Heart left ventricle (tissue), 16 donors: ENCODE results near the gene BATF. TPM values are rescaled to one million over a fixed set of nuclear protein-coding genes. Genes with fewer than 3 reads are reported as not detected.

Experiments used
- ATAC-seq, 4 donors: fragments of 200-7000 bp; cut with Tn5 transposase; one replicate each; pipeline ENCODE4 v1.9.1; 2020 to 2022; ENCODE audit warnings: moderate library complexity in 4 of 4, mild to moderate bottlenecking in 3 of 4, moderate number of reproducible peaks in 1 of 4
- DNase-seq, 5 donors: peaks; one replicate each; pipeline ENCODE4 v3.0.0-alpha.2; 2020
- H3K27ac ChIP-seq, 12 donors: fragments of 200-600 bp; sonication (generic) in 4 of 12; one replicate each; pipeline versions ENCODE4 v1.5.0 to v1.8.0; 2016 to 2022; ENCODE audit warnings: mild to moderate bottlenecking in 2 of 12
- H3K27me3 ChIP-seq, 9 donors: fragments of 200-600 bp; sonication (generic) in 2 of 9; one replicate each; pipeline versions ENCODE4 v1.5.1 to v1.8.0; 2016 to 2022; ENCODE audit warnings: mild to moderate bottlenecking in 3 of 9
- H3K36me3 ChIP-seq, 9 donors: fragments of 200-600 bp; sonication (generic) in 2 of 9; one replicate each; pipeline versions ENCODE4 v1.5.0 to v1.8.0; 2018 to 2022; ENCODE audit warnings: mild to moderate bottlenecking in 2 of 9
- H3K4me1 ChIP-seq, 12 donors: fragments of 200-600 bp; sonication (generic) in 4 of 12; one replicate each; pipeline versions ENCODE4 v1.5.0 to v1.8.0; 2016 to 2022; ENCODE audit warnings: mild to moderate bottlenecking in 3 of 12
- H3K4me3 ChIP-seq, 12 donors: fragments of 200-600 bp; sonication (generic) in 4 of 12; one replicate each; pipeline versions ENCODE4 v1.5.0 to v1.8.0; 2017 to 2022; ENCODE audit warnings: mild to moderate bottlenecking in 9 of 12, moderate library complexity in 4 of 12
- H3K9me3 ChIP-seq, 12 donors: fragments of 200-600 bp; sonication (generic) in 4 of 12; one replicate each; pipeline versions ENCODE4 v1.5.0 to v1.8.0; 2016 to 2022; ENCODE audit warnings: mild to moderate bottlenecking in 1 of 12
- POLR2A ChIP-seq, 2 donors: fragments of 450-650 bp; IDR thresholded peaks; one replicate each; pipeline ENCODE4 v1.6.1; 2017; ENCODE audit warnings: antibody characterized with exemption in 2 of 2, mild to moderate bottlenecking in 2 of 2, moderate library complexity in 2 of 2
- WGBS, 4 donors: extraction: QIAGEN DNeasy Blood & Tissue Kit in 2 of 4; methylation state at CpG; one replicate each; pipeline versions ENCODE4 v1.1.5 to v1.1.7; 2013 to 2018; 5-methylcytosine and 5-hydroxymethylcytosine counted together
- intact Hi-C, 10 donors: fragments of 100-400 bp; cut with DNase I; formaldehyde crosslinking; loops; one replicate each; pipeline versions ENCODE4 v1.11.1 to v1.14.2; 2022
- polyA plus RNA-seq, 2 donors: library from polyadenylated mRNA; stranded (reverse); fragments of 200-250 nt; gene quantifications; one replicate each; pipeline ENCODE4 v1.2.3, GENCODE V29; 2013
- total RNA-seq, 9 donors: library from RNA; depleted of rRNA in 2 of 9; stranded (reverse); fragments of >200 nt in 2 of 9; fragmentation: NEBNext Ultra II Directional in 3 of 9; extraction: Animal tissue kit (Norgen Biotek cat#: 25700) in 3 of 9; gene quantifications; one replicate each; pipeline versions ENCODE4 v1.1.0 to v1.2.4, GENCODE V29; 2016 to 2023
- TF ChIP-seq, protein P1 (sequence below), 12 donors: fragments of 200-600 bp; sonication (generic) in 4 of 12; IDR thresholded peaks; one replicate each; pipeline versions ENCODE4 v1.5.0 to v1.8.0; 2018 to 2022; ENCODE audit warnings: antibody characterized with exemption in 12 of 12, mild to moderate bottlenecking in 5 of 12
- donor health status: ischemic (EF 13 %, LVEDD 7.1; RV severe dilation, severe dysfunction).
- donor health status: healthy with polysubstance abuse.
- donor health status: DM: no; HTN: yes; CAD: no.
- donor health status: DM: no; HTN: no; CAD: no.
- donor health status: ischemic (EF 25% LVEDD 6.9; RV normal size, moderate dysfunction).
- donor health status: ischemic (EF 25% LVEDD 5.7; RV mildly dilated, moderate dysfunction).
- donor health status: healthy.
- donor health status: DM: yes; HTN: yes; CAD: no.
- donor health status: ischemic (EF 35%, LVEDD 5.7; RV mildly dilated, moderate dysfunction).
- donor health status: nonischemic (EF 11% LVEDD 7.7; RV severe dilation, severe dysfunction).
- donor health status: DM: yes; HTN: yes; CAD: no.
- donor health status: PGD.
- donor health status: ischemic (EF 29% LVEDD 5.4; RV normal size, mild dysfunction).
- donor health status: nonischemic (EF 23%, LVEDD 6.1; RV moderate dilation, normal function).

The BATF gene
- total and polyA plus RNA-seq, 11 donors = 0.40 to 8.3 (median 1.0) TPM; not detected in 1

DNA sequence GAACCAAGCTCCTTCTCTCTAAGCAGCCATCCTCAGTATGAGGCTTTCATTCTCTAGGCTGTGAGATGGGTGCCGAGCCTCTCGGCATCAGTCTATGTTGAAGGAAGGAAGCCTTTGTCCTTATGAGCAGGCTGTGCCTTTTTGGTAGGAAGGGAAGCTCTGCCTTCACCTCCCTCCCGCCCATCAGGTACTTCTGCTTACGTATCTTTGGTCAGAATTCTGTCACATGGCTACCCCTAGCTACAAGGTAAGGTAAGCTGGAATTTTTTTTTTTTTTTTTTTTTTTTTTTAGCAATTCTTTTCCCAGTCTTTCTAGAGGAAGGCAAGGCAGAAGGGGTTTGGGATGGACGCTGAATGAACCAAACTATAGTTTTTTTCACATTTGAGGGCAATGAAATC, 16.9 kb downstream of the BATF start:
- no peak for ATAC-seq
- H3K36me3 ChIP-seq = no peaks in the 10 kb centered on the region
- no peak overlapping the region for H3K27ac ChIP-seq

DNA sequence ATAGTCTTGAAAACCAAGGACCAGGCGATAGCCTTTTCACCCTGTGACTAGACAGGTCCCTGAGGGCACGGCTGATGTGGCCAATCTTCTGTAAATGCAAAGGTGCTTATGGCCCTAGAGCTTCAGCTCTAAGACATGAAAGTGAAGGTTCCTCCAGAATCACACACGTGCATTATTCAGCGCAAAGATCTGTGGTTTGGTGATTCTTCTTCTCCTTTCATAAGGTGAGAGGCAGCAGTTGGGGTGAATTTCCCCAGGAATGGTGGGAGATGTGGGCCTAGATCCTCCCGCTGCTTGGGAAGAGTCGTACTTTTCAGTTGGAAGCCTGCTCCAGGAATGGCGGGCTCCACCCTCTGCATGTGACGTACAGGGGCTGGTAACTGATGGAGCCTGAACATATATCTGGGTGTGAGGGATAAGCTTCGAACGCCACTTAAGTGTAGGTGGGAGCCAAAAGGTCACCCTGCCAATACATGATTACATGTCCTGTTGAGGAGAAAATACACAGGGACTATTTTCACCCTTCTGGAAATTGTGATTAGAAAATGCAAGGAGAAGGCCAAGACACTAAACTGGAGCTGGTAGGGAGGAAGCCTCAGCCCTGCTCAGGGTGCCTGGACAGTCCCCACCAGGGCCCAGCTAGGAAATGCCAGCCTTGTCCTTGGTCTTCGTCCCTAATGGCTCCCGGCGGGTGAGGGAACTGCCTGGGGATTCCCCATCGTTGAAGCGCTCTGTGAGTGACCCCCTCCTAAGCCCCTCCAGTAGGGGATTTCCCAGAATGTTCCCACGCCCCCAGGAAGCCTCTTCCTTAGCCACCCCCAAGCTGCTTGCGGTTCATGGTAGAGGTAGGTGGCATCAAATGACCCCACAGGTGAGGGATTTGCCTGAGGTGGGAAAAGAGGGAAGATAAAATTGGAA, 17.6 kb downstream of the BATF start:
- H3K4me3 ChIP-seq = no peak overlapping the region
- no peaks in the 10 kb centered on the region for H3K36me3 ChIP-seq
- 65 to 79% (median 78%) methylated on average over 15 to 17 of the region's 17 CpGs for WGBS, 4 donors
- intact Hi-C loops = no loop called here
- peaks cover 0 to 40% (median 0%) of the 10 kb centered on the region in 12 donors for H3K4me1 ChIP-seq
- DNase-seq = no peak
- peak overlapping the region in 1 of 12 donors; percentile 6 for H3K27ac ChIP-seq
- H3K27me3 ChIP-seq = no peaks in the 10 kb centered on the region
- no peak for TF ChIP-seq POLR2A (IDR thresholded peaks at IDR 0.05)
- TF ChIP-seq, protein P1, sequence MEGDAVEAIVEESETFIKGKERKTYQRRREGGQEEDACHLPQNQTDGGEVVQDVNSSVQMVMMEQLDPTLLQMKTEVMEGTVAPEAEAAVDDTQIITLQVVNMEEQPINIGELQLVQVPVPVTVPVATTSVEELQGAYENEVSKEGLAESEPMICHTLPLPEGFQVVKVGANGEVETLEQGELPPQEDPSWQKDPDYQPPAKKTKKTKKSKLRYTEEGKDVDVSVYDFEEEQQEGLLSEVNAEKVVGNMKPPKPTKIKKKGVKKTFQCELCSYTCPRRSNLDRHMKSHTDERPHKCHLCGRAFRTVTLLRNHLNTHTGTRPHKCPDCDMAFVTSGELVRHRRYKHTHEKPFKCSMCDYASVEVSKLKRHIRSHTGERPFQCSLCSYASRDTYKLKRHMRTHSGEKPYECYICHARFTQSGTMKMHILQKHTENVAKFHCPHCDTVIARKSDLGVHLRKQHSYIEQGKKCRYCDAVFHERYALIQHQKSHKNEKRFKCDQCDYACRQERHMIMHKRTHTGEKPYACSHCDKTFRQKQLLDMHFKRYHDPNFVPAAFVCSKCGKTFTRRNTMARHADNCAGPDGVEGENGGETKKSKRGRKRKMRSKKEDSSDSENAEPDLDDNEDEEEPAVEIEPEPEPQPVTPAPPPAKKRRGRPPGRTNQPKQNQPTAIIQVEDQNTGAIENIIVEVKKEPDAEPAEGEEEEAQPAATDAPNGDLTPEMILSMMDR (IDR thresholded peaks at IDR 0.05) = no peak
- no peak for ATAC-seq
- no peaks in the 10 kb centered on the region for H3K9me3 ChIP-seq

More for the DNA sequence above, 16.9 kb downstream of the BATF start:
- intact Hi-C loops = no loop called here
- TF ChIP-seq, protein P1 (IDR thresholded peaks at IDR 0.05) = no peak
- TF ChIP-seq POLR2A (IDR thresholded peaks at IDR 0.05) = no peak
- peaks cover 0 to 43% (median 0%) of the 10 kb centered on the region in 12 donors for H3K4me1 ChIP-seq
- no peak overlapping the region for H3K4me3 ChIP-seq
- no peak for DNase-seq
- no peaks in the 10 kb centered on the region for H3K9me3 ChIP-seq
- no peaks in the 10 kb centered on the region for H3K27me3 ChIP-seq
- 90 to 95% (median 92%) methylated on average over 5 of the region's 5 CpGs for WGBS, 4 donors

DNA sequence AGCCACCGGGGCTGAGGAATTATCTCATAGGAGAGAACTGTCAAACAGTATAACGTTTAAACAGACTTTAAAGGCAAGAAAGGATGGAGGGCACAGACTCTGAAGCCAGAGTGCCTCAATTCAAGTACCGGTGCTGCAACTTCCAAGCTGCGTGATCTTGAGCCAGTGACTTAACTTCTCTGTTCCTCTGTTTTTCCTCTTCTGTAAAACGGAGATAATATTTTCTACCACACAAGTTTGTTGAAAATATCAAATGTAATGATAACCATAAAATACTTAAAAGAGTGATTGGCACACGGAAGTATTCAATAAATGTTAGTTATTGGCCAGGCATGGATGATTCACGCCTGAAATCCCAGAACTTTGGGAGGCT, 18.2 kb downstream of the BATF start:
- ATAC-seq (no peak), DNase-seq (no peak)
- Histone ChIP-seq H3K4me3 (no peak overlapping the region), H3K4me1 (peaks cover 0 to 40% (median 0%) of the 10 kb centered on the region in 12 donors), H3K36me3 (no peaks in the 10 kb centered on the region), H3K9me3 (no peaks in the 10 kb centered on the region), H3K27ac (peak overlapping the region in 1 of 12 donors; percentile 6), H3K27me3 (no peaks in the 10 kb centered on the region)
- WGBS, 4 donors = 72 to 79% (median 75%) methylated on average over 7 of the region's 7 CpGs
- intact Hi-C loops = no loop called here
- TF ChIP-seq, protein P1 (IDR thresholded peaks at IDR 0.05) = no peak
- TF ChIP-seq POLR2A (IDR thresholded peaks at IDR 0.05) = no peak

DNA sequence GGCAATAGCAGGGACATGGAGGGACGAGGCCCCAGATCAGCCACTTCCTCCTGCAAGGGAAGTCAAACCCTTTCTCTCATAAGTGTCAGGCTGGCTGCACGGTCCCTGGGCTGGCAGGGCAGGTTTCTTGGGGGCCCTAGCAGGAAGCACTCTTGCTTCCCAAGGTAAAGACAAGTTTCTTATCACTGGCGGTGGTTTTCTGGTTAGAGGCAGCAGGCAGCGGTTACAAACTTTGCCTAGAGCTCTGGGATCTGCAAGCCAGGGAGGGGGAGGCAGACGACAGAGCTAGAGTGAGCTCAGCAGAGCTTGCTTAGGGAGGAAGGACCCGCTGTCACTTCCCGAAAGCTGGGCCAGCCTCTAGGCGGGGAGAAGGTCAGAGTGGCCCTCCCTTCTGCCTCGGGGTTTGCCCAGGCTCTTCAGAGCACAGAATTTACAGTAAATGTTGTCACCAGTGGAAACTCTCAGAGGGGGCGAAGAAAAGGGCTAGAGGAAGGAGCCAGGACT, 20.4 kb downstream of the BATF start:
- peak overlapping the region in 5 of 12 donors; percentile 2 to 91 (median 21) for H3K27ac ChIP-seq
- intact Hi-C loops = no loop called here
- no peaks in the 10 kb centered on the region for H3K27me3 ChIP-seq
- H3K36me3 ChIP-seq = peaks cover 0 to 8% (median 0%) of the 10 kb centered on the region in 9 donors
- H3K4me3 ChIP-seq = peak overlapping the region in 1 of 12 donors; percentile 33
- TF ChIP-seq POLR2A (IDR thresholded peaks at IDR 0.05) = no peak
- TF ChIP-seq, protein P1 (IDR thresholded peaks at IDR 0.05) = no peak
- ATAC-seq (peak; percentile 76 to 96 (median 88)), DNase-seq (peak; percentile 57 to 81 (median 67))
- peaks cover 0 to 40% (median 0%) of the 10 kb centered on the region in 12 donors for H3K4me1 ChIP-seq
- 30 to 59% (median 43%) methylated on average over 7 to 10 of the region's 10 CpGs for WGBS, 4 donors
- H3K9me3 ChIP-seq = no peaks in the 10 kb centered on the region
